Stimulated activated CD4-positive, alpha-beta T cell treated with anti-CD3 and anti-CD28 coated beads, Interleukin-2, amount 100 ng/mL, for 4 hours (primary cell): ENCODE data around the gene PIK3AP1.
"Not testable (repeated sequence)": the region's sequence is repeated elsewhere in the genome, so short reads cannot be mapped to it uniquely, and the experiment has no call there.

Experiments
- DNase-seq: peaks from one replicate; pipeline ENCODE4 v3.0.0-alpha.2; 2020; ENCODE audit warnings: low read depth

The PIK3AP1 gene

DNA sequence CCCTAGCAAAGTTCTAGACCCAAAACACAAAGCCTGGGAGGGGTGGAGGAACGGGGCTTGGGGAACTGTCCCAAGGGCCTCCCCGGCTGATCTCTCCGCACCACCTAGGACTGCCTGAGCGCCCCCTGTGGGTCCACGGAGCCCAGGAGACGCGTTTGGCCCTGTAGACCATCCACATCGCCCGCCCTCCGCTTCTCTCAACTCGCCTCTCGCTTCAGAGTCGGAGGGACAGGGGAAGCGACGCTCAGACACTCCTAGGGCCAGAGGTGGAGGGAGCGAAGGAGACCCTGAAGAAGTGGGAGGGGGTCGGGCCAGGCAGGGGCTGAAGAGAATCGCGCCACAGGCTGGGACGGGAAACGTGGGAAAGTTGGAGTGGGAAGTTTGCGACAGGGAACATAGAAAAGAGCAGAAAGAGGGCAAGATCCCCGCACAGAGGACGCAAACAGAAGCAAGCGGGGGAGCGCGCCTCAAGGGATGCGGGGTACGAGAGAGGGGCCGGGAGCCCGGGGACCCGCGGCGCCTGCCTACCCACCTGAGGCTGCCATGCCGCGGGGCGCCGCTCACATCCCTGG is 378 bp downstream of the PIK3AP1 start:
- DNase-seq: peak; percentile 28

DNA sequence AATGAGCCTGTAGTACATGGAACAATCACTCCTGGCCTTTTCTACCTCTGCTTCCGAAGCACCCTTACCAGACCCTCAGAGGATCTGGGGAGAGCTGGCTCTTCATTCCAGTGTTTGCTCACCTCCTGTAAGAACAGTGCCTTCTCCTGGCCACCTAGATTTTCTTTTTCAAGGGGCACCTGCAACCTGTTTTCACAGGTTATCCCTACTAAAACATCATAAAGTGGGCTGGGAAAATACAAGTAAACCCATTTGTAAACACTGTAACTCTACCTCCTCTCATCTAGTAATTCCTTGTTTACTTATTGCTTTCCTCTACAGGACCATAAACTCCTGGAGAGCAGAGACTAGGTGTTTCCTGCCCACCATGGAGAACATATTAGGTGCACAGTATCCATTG is 1.1 kb downstream of the PIK3AP1 start:
- no peak for DNase-seq

DNA sequence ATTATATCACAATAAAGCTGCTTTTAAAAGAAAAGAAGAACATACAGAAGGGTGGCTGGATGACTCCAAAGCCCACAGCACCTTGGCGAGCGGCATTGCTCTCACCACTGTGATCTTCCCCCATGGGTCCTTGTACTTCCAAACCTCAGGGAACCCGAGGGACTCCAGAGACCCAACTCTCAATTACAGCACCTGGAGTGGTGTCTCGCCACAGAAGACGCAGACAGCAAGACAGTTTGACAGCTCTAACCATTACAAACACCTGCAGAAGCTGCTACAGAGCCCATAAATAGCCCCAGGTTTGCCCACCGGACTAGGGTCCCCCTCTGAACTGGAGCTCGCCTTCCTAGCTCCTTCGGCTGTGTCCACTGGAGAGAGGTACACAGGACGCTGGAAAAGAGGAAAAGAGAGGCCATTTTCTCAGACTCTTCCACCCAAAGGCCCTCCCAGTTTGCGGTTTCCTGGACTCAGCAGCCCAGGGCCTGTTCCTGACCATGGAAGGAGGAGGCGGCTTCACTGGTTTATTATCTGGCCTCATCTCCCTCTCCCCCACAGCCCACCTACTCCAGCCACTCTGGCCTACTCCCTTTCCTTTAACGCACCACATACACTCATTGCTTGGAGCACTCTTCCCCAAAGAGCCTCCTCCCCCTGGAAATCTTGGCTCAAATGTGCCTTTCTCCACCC is 1.9 kb downstream of the PIK3AP1 start:
- DNase-seq: no peak

DNA sequence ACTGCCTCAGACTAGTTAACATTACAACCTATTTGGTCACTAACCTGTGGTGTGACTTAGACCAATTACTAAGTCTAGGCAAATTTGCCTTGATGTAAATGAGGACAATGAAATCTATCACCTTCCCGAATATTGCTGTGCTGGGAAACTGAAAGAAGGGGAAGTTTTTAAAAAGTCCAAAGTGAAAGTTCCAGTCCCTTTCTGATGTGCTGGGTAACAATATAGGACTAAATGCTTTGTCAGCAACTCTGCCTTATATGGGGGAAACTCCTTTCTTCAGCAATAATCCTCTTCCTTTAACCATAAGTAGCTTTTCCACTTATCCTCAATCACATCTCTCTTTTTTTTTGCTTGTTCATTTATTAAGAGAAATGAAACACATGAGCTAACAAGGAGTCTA is 3.9 kb downstream of the PIK3AP1 start:
- no peak for DNase-seq

DNA sequence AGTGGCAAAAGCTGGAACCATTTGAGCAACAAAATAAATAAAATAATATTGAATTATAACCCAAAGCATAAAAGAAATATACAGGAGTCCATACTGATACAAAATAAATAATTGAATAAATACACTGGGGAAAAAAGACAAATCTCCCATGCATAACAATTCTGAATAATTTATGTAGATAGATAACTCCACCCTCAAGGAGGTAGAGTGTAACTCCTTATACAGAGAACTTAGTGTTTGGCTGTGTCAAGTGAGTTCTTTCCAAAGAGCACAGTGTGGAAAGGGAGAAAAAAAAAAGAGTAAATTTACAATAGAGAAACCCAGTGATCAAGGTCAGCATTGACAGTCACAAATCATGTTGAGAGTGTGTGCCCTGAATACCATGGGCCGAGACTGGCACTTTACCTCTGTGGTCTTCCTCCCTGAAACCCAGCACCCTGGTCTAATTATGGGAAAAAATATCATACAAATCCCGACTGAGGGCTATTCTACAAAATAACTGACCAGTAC is 5.5 kb downstream of the PIK3AP1 start:
- DNase-seq: no peak

DNA sequence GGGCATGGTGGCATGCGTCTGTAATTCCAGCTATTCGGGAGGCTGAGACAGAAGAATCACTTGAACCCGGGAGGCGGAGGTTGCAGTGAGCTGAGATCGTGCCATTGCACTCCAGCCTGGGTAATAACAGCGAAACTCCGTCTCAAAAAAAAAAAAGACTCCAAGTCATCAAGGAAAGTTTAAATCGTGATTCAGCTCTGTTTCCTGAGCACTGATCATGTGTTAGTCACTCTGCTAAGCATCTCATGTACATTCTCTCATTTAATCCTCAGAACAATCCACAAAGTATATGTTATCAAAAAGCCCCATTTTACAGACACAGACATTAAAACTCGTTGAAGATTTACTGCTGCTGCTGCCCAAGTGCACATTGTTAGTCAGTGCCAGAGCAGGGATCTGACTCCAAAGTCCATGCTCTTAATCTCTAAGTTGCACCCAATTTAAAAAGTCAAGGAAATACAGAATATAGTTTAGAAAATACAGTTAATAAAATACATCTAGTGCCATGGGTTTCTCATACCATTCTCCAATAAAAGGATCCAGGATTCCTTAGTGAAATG is 6.2 kb downstream of the PIK3AP1 start:
- DNase-seq: no peak

DNA sequence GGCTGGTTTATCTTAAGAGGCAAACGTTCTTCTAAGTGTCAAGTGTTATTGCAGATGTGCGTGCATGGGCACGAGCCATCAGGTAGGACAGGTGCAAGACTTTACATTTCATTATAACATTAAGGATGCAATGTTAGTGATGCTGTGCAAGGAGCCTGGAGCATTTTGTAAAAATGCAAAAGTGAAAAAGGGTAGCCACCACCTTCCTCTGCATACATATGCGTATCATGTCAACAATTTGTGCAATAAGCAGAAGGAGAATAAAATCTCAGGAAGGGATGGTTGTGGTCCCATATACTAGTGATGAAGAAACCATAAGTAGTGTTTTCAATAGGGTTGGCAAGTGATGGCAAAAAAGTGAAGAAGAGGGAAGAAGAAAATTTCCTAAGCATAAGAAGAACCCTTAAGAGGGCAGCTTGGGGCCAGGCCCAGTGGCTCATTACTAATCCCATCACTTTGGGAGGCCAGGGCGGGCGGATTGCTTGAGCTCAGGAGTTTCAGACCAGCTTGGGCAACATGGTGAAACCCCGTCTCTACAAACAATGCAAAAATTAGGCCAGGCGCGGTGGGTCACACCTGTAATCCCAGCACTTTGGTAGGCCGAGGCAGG is 7.5 kb downstream of the PIK3AP1 start:
- DNase-seq: no peak

DNA sequence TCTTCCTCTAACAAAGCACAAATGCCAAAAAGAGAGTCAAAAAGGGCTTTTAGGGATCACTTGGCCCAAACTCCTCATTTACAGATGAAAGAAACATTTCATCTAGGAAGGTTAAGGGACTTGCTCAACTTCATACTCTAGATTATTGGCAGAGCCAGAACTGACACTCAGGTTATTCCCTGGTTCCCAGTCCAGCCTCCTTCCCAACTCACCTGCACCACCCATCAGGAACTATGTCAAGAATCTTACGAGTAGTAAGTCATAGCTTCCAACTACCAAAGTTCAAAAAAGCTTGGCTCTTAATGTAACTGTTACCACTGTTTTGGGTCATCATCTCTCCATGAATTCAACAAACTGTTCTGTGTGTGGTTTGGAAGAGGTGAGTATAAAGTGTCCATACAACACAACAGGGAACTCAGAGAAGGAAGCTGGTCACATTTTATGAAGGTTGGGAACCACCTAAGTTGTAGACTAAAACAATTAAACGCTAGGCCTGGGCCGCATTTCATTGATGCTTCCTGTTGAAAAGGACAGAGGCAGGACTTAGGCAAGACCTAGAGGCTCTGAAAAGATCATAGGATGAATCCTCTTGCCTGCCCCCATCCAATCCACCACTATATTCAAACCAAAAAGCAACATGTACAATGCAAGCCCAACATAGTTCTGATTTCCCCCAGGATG is 9.1 kb downstream of the PIK3AP1 start:
- DNase-seq: no peak

DNA sequence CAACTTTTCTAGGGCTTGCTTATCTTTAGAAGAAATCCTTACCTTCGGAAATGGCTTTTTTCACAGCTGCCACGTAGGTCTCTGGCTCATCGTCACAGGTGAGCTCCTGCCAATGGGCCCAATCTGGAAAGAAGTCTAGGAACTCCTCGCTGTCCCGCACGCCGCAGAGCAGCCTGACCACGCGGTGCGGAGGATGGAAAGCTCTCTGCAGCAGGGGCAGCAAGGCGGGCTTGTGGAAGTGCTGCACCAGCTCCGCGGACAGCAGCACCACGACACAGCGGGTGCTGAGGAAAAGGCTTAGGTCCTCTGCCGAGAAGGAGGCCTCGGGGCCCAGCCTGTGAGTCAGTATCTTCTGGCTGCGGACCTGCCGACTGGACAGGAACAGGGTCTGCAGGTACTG is 10.8 kb downstream of the PIK3AP1 start:
- no peak for DNase-seq

DNA sequence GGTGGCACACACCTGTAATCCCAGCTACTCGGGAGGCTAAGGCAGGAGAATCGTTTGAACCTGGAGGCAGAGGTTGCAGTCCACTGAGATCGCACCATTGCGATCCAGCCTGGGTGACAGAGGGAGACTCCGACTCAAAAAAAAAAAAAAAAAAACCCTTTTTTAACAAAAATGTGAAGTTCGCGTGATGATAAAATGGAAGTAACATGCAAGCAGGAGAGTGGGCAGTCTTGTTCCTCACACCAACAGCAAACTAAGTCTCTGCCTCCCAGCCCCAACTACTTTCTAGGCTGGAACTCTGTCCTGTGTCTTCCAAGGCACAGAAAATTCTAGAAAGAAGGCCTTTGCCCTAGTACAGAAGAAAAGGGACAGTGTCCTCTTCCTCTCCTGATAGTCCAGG is 11.3 kb downstream of the PIK3AP1 start:
- no peak for DNase-seq

DNA sequence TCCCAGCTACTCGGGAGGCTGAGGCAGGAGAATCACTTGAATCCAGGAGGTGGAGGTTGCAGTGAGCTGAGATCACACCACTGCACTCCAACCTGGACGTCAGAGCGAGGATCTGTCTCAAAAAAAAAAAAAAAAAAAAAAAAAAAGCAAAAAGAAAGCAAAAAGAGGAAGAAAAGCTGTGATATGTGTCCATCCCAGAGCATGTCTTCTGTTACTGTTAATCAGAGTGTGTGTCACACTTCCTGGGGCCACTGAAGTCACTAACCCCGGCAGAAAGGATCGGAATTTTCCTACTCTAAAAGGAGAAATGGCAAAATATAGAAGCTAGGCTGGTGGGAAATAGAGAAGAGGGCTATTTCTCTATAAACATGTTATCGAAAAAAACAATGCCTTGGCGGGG is 11.9 kb downstream of the PIK3AP1 start:
- DNase-seq: no peak

DNA sequence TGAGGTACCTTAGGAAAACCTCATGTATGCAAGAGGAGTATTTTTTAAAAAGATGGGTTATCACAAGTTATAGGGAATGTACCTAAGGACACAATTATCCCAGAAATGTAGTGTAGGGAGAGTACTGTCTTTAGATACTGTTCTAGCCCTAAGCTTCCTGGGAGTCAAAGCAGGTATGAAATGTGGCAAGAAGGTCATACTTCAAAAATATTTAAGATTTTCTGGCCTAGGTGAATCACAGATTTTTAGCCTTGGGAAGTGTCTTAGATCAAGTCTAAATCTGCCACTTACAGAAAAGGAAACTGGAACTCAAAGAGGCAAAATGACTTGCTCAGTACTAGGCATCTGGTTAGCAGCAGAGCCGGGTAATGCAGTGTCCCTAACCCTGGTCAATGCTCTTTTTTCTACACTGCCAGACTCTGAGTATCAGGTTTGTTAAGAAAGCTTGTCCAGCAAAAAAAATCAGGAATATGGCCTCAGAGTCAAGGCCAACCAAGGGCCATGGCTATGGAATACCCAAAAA is 13.9 kb downstream of the PIK3AP1 start:
- no peak for DNase-seq

DNA sequence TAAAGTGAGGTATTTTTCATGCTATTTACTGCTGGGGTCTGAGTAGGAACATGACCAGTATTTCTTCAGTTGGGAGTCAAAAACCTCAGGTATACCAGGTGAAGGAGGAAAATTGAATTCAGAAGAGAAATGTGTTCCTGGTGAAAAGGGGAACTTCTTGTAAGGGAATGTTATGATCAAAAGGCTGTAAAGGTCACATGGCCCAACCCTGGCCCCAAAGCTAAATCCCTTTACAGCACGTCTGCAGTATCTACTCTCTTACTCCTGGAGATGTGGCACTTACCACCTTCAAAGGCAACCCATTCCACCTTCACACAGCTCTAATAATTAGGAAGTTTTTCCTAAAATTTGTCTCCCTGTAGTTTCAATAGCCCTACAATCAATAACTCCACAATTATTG is 15.2 kb downstream of the PIK3AP1 start:
- no peak for DNase-seq

DNA sequence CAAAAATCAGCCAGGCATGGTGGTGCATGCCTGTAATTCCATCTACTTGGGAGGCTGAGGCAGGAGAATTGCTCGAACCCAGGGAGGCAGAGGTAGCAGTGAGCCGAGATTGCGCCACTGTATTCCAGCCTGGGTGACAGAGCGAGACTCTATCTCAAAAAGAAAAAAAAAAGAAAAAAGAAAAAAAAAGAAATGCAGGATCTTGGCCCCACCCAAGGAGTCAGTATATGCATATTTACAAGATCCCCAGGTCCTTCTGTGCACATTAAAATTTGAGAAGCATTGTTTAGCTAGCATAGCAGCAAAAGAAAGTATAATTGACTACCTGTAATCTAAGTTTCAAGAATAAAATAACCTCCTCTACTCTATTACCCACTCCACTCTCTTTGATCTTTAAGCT is 15.8 kb downstream of the PIK3AP1 start:
- DNase-seq: no peak

DNA sequence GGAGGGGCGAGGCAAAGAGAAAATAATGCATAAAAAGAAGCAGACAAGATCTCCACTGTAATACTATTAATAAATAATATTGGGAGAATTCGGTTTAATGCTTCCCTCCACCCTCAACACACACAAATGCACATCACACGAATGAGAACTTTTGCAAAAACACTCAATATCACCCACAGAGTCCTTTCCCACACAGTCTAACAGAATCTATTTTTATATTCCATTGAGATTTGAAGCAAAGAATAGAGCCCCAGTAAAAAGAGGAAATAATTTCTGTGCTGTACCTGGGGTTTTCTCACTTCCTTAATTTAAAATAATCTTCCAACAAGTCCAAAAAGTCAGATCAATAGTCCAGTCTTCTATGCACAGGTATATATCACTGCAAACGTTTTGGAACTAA is 17.0 kb downstream of the PIK3AP1 start:
- no peak for DNase-seq

DNA sequence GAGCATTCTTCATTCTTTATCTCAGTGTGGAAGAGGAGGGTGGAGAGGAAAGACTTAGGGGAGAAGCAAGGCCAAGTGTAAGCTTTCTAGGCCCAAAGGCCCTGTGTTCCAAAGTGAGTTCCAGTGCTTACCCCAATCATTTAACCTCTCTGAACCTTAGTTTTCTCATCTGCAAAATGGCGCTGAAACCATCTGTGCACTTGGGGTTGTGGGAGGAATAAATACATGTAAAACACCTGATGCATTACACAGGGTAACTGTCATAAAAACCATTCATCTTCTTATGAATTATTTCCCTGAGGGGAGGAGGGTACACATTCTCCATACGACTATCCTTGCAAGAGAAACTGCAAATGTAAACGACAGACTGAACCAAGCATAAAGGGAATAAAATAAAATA is 19.0 kb downstream of the PIK3AP1 start:
- DNase-seq: no peak

DNA sequence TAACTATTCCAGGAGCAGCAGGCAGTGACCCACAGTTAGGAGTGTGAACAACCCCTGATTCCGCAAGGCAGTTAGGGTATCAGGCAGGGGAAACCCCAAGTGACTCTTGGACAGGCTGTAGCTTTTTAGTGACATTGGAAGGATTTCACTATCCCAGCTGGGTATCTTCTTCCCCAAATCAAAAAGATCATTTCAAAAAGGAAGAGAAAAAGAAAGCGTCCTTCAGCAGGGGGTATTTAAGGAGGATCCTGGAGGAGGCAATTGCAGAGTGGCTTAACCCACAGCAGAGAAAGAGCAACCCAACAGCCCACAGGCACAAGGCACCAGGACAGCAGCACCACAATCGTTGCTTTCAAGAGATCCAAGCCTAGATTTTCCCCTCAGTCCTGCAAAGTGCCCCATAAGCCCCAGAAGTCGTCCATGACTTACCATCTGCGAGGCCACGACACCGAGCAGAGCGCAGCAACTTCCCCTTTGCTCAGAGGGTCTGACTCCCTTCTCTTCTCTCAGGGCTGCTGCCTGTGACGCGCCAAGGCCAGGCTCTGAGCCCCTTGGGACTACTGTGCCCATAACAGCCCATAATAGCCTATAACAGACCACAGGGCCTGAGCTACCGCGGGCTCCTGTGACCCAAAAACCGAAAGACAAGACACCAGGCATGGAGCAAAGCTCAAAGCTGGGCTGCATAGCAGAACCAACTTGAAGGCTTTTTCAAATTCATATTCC is 19.8 kb downstream of the PIK3AP1 start:
- no peak for DNase-seq

DNA sequence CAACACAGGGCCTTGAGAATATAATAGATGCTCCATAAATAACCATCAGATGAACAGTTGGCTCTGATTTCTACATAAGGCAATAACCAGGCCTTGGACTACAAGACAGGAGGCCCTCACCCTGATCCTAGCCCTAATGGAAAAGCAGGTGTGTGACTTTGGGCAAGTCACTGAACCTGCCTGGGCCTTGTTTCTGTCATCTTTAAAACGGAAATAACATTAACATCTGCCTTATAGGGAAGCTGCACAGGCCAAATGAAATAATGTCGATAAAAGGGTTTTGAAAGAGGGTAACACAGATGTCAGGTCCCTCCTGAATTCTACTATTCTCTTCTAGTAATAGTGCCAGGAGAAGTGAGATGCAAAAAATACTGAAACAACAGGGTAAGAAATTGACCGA is 20.7 kb downstream of the PIK3AP1 start:
- no peak for DNase-seq

DNA sequence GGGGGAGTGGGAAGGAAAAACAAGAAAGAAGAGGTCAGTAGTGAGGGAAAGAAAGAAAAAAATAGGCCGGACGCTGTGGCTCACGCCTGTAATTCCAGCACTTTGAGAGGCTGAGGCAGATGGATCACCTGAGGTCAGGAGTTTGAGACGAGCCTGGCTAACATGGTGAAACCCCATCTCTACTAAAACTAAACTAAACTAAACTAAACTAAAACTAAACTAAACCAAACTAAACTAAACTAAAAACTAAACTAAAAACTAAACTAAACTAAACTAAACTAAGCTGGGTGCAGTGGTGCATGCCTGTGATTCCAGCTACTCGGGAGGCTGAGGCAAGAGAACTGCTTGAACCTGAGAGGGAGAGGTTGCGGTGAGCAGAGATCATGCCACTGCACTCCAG is 22.0 kb downstream of the PIK3AP1 start:
- DNase-seq: not testable (repeated sequence)

DNA sequence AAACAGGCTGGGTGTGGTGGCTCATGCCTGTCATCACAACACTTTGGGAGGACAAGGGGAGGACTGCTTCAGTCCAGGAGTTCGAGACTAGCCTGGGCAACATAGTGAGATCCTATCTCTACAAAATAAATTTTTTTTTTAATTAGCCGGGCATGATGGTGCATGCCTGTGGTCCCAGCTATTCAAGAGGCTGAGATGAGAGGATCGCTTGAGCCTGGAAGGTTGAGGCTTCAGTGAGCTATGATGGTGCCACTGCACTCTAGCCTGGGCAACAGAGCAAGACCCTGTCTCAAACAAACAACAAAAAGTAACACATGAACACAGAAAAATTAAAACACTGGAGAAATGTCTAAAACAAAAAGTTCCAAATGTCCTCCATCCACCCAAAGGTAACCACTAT is 22.9 kb downstream of the PIK3AP1 start:
- DNase-seq: no peak

DNA sequence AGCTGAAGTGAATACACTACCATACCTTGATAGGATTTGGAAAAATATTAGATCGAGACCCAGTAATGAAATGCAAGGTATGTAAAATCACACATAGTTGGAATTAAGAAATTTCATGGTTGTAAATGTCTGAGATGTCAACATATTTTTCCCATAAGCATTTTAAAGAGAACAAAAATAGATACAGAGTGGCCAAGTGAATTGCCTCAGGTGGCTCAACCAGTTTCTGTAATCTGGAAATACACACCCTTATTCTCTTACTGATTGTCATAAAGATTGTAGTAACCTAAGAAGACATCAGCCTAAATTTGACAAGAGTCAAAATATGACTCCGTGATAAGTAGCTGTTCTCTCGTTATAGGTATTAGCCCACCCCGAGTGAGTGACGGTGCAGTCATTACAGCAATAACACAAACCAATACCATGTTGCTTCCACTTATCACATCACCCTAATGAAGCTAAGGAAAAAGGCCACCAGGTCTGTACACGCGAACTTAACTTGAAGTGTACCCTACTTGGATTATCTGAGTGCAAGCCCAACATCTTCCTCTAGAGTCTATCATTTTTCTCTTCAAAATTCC is 23.4 kb downstream of the PIK3AP1 start:
- DNase-seq: no peak
